ENCODE measurements around the gene ACADVL. TPM values are rescaled to one million over a fixed set of nuclear protein-coding genes. Genes with fewer than 3 reads are reported as not detected.
A peak's percentile ranks its signal among the peaks of the same experiment; 100 is the strongest.

The ACADVL gene
- polyA plus RNA-seq, 1 experiment: 217 TPM

DNA sequence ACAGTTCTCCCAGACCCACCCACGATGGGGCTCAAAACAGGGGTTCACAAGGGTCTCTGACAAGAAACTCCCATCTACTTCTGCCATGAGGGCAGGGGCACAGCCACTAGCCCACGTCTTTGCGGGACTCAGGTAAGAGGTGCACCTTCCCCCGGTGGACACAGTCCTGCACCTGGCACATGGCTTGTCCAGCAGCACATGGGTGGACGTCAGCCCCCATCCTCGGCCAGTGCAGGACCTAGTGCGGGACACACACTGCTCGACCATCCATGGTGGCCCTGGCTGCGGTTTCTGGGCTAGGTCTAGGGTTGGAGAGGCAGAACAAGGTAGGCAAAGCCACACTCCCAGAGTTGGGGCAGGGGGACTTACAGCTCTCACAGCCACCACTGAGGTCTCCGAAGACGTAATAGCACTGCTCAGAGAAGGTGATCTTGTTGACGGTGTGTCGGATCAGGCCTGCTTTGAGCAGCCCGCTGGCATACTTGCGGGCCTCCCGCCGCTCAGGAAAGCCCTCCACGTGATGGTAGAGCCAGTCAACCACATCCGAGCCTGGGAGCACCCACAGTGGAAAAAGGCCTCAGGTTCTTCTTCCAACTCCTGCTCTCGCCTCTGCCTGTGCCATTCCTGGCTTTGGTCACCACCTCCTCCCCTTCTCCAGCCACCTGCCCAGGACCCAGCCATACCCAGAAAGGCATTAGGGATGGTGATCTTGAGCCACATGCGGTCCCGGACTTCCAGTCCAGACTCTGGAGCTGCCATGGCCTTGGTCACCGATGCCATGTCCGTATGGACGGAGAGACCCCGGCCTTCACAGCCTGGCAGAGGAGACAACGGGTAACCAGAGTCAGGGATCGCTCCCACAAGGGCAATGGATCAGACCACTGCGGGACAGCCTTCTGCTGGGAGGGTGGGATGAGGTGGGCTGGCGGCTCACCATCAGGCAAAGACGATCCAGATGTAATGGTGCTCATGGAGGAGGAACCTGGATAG, 7.3 kb downstream of the ACADVL start:
- no peak overlapping the region for H3K27ac ChIP-seq (ENCODE audit: low read depth, low read length)
- no peak for TF ChIP-seq CTCF (IDR thresholded peaks at IDR 0.05; ENCODE audit: low read depth, low read length)
- ChIA-PET CTCF (no interaction called here), POLR2A (no interaction called here)
- H3K4me3 ChIP-seq (ENCODE audit: low read depth, low read length): no peak overlapping the region
- H3K9me3 ChIP-seq (ENCODE audit: control insufficient read depth, insufficient read depth, low read length): no peaks in the 10 kb centered on the region; the same call in 1 of the 2 replicates
- no peaks in the 10 kb centered on the region for H3K27me3 ChIP-seq (ENCODE audit: control insufficient read depth, insufficient read depth, low read length)
- DNase-seq (ENCODE audit: low read depth, low spot score): no peak

DNA sequence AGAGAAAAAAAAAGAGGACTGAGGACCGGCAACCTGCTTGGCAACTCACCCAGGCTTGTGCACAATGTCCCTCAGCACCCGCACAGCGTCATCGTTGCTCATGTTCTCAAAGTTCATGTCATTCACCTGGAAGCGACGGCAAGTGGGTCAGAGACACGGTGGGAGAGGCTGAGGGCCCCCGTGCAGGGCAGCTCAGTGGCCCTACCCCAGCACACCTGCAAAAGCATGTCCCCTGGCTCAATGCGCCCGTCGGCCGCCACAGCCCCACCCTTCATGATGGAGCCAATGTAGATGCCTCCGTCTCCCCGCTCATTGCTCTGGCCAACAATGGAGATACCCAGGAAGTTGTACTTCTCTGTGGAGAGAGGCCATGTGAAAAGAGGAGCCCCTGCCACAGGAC, 9.2 kb downstream of the ACADVL start:
- Histone ChIP-seq H3K4me3 (ENCODE audit: low read depth, low read length) (no peak overlapping the region), H3K27me3 (ENCODE audit: control insufficient read depth, insufficient read depth, low read length) (no peaks in the 10 kb centered on the region), H3K27ac (ENCODE audit: low read depth, low read length) (no peak overlapping the region), H3K9me3 (ENCODE audit: control insufficient read depth, insufficient read depth, low read length) (no peaks in the 10 kb centered on the region; the same call in 1 of the 2 replicates)
- ChIA-PET POLR2A (no interaction called here), CTCF (no interaction called here)
- no peak for TF ChIP-seq CTCF (IDR thresholded peaks at IDR 0.05; ENCODE audit: low read depth, low read length)
- DNase-seq (ENCODE audit: low read depth, low spot score): no peak

DNA sequence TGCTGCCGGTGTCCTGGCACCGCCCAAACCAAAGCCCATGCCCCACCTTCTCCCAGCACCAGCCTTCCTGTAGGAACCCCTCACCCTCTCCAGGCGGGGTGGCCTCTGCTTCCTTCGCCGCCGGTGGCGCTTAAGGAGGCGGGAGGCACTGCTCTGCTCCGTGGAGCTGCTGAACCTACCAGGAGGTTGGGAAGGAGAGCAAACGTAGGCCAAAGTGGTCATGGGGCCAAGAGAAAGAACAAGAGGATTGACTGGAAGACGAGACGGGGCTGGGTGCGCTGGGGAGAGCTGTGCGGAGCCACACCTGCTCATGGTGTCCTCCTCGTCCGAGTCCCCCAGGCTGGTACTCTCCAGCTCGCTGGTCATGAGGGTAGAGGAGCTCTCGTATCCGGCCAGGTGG, 9.8 kb downstream of the ACADVL start:
- H3K4me3 ChIP-seq (ENCODE audit: low read depth, low read length): no peak overlapping the region
- H3K27me3 ChIP-seq (ENCODE audit: control insufficient read depth, insufficient read depth, low read length): no peaks in the 10 kb centered on the region
- DNase-seq (ENCODE audit: low read depth, low spot score): no peak
- no peak overlapping the region for H3K27ac ChIP-seq (ENCODE audit: low read depth, low read length)
- TF ChIP-seq CTCF (IDR thresholded peaks at IDR 0.05; ENCODE audit: low read depth, low read length): no peak
- ChIA-PET POLR2A (no interaction called here), CTCF (no interaction called here)
- H3K9me3 ChIP-seq (ENCODE audit: control insufficient read depth, insufficient read depth, low read length): no peaks in the 10 kb centered on the region; the same call in 1 of the 2 replicates

GRCh38 chr17:7232114-7232513, 12.4 kb downstream of the ACADVL start:
- Histone ChIP-seq H3K27ac (ENCODE audit: low read depth, low read length) (no peak overlapping the region), H3K27me3 (ENCODE audit: control insufficient read depth, insufficient read depth, low read length) (no peaks in the 10 kb centered on the region), H3K4me3 (ENCODE audit: low read depth, low read length) (peak overlapping the region; percentile 88), H3K9me3 (ENCODE audit: control insufficient read depth, insufficient read depth, low read length) (no peaks in the 10 kb centered on the region; the same call in 1 of the 2 replicates)
- DNase-seq (ENCODE audit: low read depth, low spot score): no peak
- TF ChIP-seq CTCF (IDR thresholded peaks at IDR 0.05; ENCODE audit: low read depth, low read length): no peak
- ChIA-PET POLR2A (interaction anchor here (5.7 kb wide), 1 partner anchor 12 kb away, joined by 42 read pairs; the partner anchor contains the start of genes ACADVL and DLG4), CTCF (interaction anchor here (1.3 to 1.5 kb wide), 2 partner anchors 11 to 186 kb away, joined by 4 to 7 read pairs; no protein-coding TSS in a partner anchor)

GRCh38 chr17:7233701-7234082, 14.0 kb downstream of the ACADVL start:
- H3K4me3 ChIP-seq (ENCODE audit: low read depth, low read length): peak overlapping the region; percentile 88
- POLR2A ChIA-PET: interaction anchor here (0.6 to 5.7 kb wide), 7 partner anchors 9 to 452 kb away, joined by 3 to 42 read pairs (median 3); partner anchors contain the start of genes ACADVL, CTDNEP1, DLG4 and TMEM256
- peak overlapping the region; percentile 73 for H3K27ac ChIP-seq (ENCODE audit: low read depth, low read length)
- CTCF ChIA-PET: no interaction called here
- DNase-seq (ENCODE audit: low read depth, low spot score): no peak
- no peak for TF ChIP-seq CTCF (IDR thresholded peaks at IDR 0.05; ENCODE audit: low read depth, low read length)
- no peaks in the 10 kb centered on the region for H3K27me3 ChIP-seq (ENCODE audit: control insufficient read depth, insufficient read depth, low read length)
- H3K9me3 ChIP-seq (ENCODE audit: control insufficient read depth, insufficient read depth, low read length): no peaks in the 10 kb centered on the region; the same call in 1 of the 2 replicates

All from AG04450 (cell line).